GM23248 (cell line): ENCODE measurements around the gene ARFGAP3.

Experiments
- EZH2 ChIP-seq: fragments of 200-600 bp; sonication (generic); IDR thresholded peaks from 2 replicates; pipeline ENCODE4 v1.6.1; 2018; ENCODE audit warnings: antibody characterized with exemption, mild to moderate bottlenecking; ENCODE audit not compliant: insufficient read depth, poor library complexity, severe bottlenecking
- EZH2phosphoT487 ChIP-seq: fragments of 200-600 bp; sonication (generic); IDR thresholded peaks from 2 replicates; pipeline ENCODE4 v1.6.1; 2018; ENCODE audit warnings: antibody characterized with exemption, moderate library complexity, mild to moderate bottlenecking, low read depth; ENCODE audit not compliant: insufficient read depth

GRCh38 chr22:42887120-42887519, 30.0 kb upstream of the ARFGAP3 start:
- no peak for TF ChIP-seq EZH2
- no peak for TF ChIP-seq EZH2phosphoT487
